GM18499 (cell line): ENCODE measurements around the gene RBMS3.
"Not testable (repeated sequence)": the region's sequence is repeated elsewhere in the genome, so short reads cannot be mapped to it uniquely, and the experiment has no call there.

ENCODE experiments used
- ATAC-seq: cut with Tn5 transposase; IDR thresholded peaks from one replicate; pipeline ENCODE4 v1.9.1; 2021; ENCODE audit warnings: moderate number of reproducible peaks; ENCODE audit not compliant: insufficient read depth, unreplicated experiment

Gene RBMS3

GRCh38 chr3:29808324-29808723 lies 527.5 kb downstream of the RBMS3 start:
- not testable (repeated sequence) for ATAC-seq

- ATAC-seq = no peak
These were observed 541.2 kb downstream of the RBMS3 start for GRCh38 chr3:29822071-29822470.

DNA sequence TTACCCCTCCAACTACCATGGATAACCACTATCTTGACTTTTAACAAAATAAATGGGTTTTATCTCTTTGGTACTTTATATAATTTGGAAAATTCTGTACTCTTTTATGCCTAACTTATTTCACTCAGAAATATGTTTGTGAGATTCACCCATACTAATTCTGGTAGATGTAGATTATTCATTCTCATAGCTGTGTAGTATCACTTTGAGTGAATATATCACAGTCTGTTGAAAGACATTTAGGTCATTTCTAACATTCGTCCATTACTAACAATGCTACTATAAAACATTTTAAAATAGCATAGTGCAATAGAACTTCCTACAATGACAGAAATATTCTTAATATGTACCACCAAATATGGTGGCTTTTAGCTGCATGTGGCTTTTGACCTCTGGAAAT lies 542.4 kb downstream of the RBMS3 start:
- no peak for ATAC-seq

- ATAC-seq = no peak
These were observed 545.8 kb downstream of the RBMS3 start for GRCh38 chr3:29826712-29827111.

- ATAC-seq = no peak
These were observed 546.9 kb downstream of the RBMS3 start for GRCh38 chr3:29827756-29828155.

DNA sequence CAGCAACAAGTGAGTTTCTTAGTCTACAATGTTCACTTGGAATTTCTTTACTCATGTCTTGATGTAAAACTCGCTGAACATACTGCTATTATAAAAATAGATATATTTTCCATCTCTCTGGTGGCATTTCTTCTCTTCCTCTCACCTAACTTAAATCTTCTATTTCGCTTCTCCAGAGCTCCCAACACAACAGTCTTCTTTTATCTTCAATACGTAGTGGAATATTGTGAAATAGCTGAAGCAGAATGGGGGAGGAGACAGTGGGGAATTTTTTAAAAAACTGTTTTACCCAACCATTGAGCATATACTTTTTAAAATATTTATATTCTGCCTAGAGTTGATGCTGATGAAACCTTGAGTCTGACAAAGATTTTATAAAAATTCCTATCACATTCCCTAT lies 548.5 kb downstream of the RBMS3 start:
- ATAC-seq = no peak

DNA sequence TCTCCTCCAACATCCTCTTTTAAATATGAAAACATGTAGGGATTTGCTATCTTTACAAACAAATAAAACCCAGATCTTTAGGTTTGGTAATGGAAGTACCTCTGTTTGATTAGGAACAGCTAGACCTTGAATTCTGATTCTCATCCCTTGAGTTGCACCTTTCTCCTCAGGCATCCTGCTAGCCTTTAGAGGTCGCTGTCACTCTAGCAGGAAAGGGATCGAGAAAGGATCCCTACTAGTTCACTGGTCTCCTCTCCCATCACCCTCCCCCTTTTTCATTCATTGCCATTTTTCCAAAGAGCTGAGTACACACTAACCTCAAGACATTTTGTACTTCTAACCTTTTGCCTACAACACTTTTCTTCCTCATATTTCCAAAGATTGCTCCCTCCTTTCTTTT lies 569.8 kb downstream of the RBMS3 start:
- no peak for ATAC-seq

GRCh38 chr3:29852767-29853166 lies 571.9 kb downstream of the RBMS3 start:
- ATAC-seq = no peak

DNA sequence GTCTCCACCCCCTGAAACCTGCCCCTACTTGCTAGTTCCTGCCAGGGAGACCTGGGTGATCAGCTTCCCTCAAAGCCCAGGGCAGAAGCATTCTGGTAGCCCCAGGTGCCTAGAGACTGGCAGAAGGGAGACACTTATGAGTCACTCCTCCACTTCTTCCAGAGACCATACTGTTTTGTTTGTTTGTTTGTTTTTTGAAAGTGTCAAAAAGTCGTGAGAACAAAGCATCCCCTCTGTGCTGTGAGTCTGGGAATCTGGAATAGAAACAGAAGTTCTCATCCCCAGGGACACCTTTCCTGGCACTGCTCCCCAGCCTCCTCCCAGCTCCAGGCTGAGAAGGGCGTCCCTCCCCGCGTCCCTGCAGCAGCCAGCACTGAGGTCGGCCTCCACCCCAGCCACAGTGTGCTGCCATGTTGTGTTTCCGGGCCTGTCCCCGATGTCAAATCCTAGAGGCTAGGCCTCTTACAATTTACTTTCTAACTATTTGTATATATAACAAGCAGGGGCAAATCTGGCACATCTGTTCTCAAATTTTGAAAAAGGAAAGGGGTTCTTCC lies 573.0 kb downstream of the RBMS3 start:
- no peak for ATAC-seq

- ATAC-seq = no peak
These were observed 574.0 kb downstream of the RBMS3 start for GRCh38 chr3:29854821-29855220.

DNA sequence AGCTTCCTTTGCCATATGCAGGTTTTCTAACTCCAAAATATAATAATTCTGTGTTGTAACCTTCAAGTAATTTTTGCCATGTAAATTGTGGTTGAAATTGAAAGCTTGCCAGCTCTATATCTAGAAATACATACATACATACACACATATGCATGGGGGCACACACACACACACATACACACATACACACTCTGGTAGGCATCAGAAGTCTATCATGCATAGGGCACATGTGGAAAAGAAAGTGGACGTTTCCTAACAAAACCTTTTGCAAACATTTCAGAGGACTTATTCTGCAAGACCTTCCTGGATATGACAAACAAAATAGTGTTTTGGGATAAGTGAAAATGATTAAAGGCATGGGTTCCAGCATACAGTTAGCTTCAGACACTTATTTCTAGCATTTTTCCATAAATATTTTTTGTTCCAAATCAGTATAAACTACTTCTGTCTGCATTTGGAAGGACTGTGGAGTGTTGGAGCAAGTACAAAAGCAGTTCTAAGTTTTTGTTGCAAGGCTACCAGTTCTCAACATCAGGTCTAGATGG lies 578.9 kb downstream of the RBMS3 start:
- ATAC-seq = no peak

GRCh38 chr3:29864809-29865208 lies 583.9 kb downstream of the RBMS3 start:
- no peak for ATAC-seq

DNA sequence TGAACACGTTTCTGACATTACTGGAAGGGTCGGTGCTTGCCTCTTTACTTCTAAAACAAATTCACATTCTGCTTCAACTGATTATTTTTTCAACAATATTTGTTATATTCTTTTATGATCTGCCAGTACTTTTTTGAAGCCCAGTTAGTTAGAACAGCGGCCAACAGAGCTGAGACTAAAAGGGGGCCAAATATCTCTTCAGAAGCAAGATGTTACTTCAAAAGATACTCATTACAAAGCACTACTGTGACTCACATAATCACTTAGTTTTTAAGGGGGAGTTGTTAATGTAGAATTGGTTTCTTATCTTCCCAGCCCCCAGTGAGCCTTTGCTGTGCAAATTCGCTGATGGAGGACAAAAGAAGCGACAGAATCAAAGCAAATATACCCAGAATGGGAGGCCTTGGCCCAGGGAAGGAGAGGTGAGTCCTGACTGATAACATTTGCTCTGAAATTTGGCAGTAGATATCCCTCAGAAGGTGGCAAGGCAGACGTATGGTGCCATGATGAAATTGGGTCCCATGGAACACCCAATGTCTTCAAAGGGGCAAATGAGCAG lies 587.8 kb downstream of the RBMS3 start:
- no peak for ATAC-seq

GRCh38 chr3:29870136-29870535 lies 589.3 kb downstream of the RBMS3 start:
- no peak for ATAC-seq

GRCh38 chr3:29871087-29871486 lies 590.2 kb downstream of the RBMS3 start:
- no peak for ATAC-seq

DNA sequence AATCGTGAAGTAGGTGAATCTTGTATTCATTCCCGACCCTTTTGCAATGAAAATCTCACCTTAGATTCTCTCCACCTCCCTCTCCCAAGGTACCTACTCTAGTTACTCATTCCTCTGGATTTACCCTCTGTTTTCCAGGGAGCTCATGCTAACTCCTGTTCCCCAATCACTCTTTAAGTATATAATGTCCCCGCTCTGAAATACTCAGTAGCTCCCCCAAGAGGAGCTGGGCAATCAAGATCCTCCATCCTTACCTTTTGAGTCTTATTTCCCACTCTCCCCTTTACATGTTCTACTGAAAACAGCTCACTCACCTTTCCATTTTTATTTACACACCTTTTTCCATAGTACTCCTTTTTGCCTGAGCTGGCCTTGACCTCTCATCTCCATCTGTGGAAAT lies 599.9 kb downstream of the RBMS3 start:
- no peak for ATAC-seq

GRCh38 chr3:29887451-29887850 lies 606.6 kb downstream of the RBMS3 start:
- ATAC-seq = no peak

DNA sequence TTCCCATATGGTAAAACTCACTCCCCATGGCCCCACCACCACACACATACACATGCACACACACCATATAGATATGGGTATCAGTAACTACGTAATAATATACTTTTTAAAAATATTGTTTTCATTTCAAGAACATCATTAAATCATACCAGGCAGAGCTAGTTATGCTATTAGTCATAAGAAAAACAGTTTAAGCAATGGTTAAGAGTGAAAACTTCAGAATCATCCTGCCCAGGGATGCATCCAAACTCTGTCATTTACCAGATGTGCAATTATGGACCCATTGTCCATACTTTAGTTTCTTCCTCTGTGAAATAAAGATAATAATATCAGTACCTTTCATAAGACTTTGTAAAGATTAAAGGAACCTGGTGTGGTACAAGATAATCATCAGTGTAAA lies 608.3 kb downstream of the RBMS3 start:
- ATAC-seq = no peak

DNA sequence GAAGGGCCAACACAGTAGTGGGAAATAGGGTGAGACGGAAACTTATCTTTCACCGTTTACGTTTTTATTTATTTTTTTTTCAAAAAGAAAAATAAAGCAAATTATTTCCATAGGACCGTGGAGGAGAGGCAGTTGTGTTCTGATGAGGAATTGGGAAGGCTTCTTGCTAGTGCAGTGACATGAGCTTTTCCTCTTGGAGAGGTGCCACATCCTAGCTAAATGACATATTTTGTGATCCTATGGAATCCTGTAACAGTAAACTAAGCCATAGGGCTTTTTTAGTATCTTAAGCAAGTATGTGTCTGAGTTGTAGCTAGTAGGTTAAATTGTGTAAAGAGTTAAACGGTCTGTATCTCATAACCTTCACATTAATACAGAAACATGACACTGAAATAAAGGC lies 609.9 kb downstream of the RBMS3 start:
- ATAC-seq = no peak

GRCh38 chr3:29892976-29893554 lies 612.2 kb downstream of the RBMS3 start:
- no peak for ATAC-seq

DNA sequence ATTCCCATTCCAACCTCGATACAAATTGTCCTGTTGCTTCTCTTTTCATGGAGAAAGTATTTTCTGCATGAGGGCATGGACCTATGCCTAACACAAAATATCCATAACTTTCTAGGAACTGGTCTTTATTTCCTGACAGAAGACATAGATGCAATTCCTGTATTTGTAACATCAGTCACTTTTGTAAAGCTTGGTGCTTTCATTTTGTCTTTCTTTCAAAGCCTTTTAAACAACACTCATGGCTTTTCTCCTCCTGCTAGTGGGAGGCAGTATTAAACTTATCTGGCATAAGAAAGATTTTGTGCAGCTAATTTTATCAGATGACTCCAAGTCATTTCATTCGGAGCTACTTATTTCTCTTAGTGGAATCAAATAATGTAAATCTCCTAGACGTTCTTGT lies 616.0 kb downstream of the RBMS3 start:
- ATAC-seq = no peak
